Liver (tissue), 9 donors: ENCODE data around the gene CAMSAP2. TPM values are rescaled to one million over a fixed set of nuclear protein-coding genes. Genes with fewer than 3 reads are reported as not detected.

ENCODE experiments used
- DNase-seq: peaks from one replicate; pipeline ENCODE4 v3.0.0-alpha.2; 2017; ENCODE audit warnings: low spot score
- H3K27ac ChIP-seq, 2 donors: one replicate each; pipeline ENCODE4 v1.7.0; 2013; ENCODE audit warnings: inconsistent platforms in 2 of 2, low read length in 2 of 2, control low read depth in 1 of 2, low read depth in 1 of 2, mild to moderate bottlenecking in 1 of 2
- H3K27me3 ChIP-seq, 4 donors: one replicate each; pipeline versions ENCODE4 v1.6.1 to v1.7.0; 2013; ENCODE audit warnings: low read length in 3 of 4, inconsistent platforms in 1 of 4, mild to moderate bottlenecking in 1 of 4, moderate library complexity in 1 of 4; ENCODE audit not compliant: control insufficient read depth in 4 of 4, insufficient read depth in 4 of 4
- H3K36me3 ChIP-seq, 4 donors: one replicate each; pipeline versions ENCODE4 v1.6.1 to v1.7.0; 2013; ENCODE audit warnings: low read length in 3 of 4, mild to moderate bottlenecking in 3 of 4, low read depth in 1 of 4, moderate library complexity in 1 of 4; ENCODE audit not compliant: control insufficient read depth in 4 of 4, insufficient read depth in 3 of 4
- H3K4me1 ChIP-seq, 4 donors: one replicate each; pipeline versions ENCODE4 v1.6.1 to v1.7.0; 2013; ENCODE audit warnings: low read length in 3 of 4, mild to moderate bottlenecking in 3 of 4, moderate library complexity in 1 of 4; ENCODE audit not compliant: control insufficient read depth in 4 of 4, insufficient read depth in 4 of 4
- H3K4me3 ChIP-seq, 3 donors: one replicate each; pipeline versions ENCODE4 v1.6.1 to v1.7.0; 2013; ENCODE audit warnings: low read length in 3 of 3, control low read depth in 1 of 3, low read depth in 1 of 3, mild to moderate bottlenecking in 1 of 3
- H3K9ac ChIP-seq, 2 donors: one replicate each; pipeline ENCODE4 v1.7.0; 2013; ENCODE audit warnings: low read length in 2 of 2, mild to moderate bottlenecking in 2 of 2, moderate library complexity in 2 of 2, control low read depth in 1 of 2, low read depth in 1 of 2
- H3K9me3 ChIP-seq, 4 donors: one replicate each; pipeline versions ENCODE4 v1.6.1 to v1.7.0; 2013; ENCODE audit warnings: low read length in 3 of 4; ENCODE audit not compliant: control insufficient read depth in 4 of 4
- ATF3 ChIP-seq: IDR thresholded peaks from 2 replicates; pipeline ENCODE4 v1.6.1; 2016; ENCODE audit warnings: antibody characterized with exemption
- EGR1 ChIP-seq, 2 donors: IDR thresholded peaks; 2 replicates each; pipeline ENCODE4 v1.6.1; 2016 to 2018; ENCODE audit warnings: antibody characterized with exemption in 2 of 2, low read depth in 2 of 2
- FOXA1 ChIP-seq: IDR thresholded peaks from 2 replicates; pipeline ENCODE4 v1.6.1; 2016; ENCODE audit warnings: antibody characterized with exemption
- FOXA2 ChIP-seq: IDR thresholded peaks from 2 replicates; pipeline ENCODE4 v1.6.1; 2016; ENCODE audit warnings: antibody characterized with exemption
- GABPA ChIP-seq, 2 donors: IDR thresholded peaks in 1 of 2; conservative IDR thresholded peaks in 1 of 2; 2 replicates each; pipeline ENCODE4 v1.6.1; 2016; ENCODE audit warnings: antibody characterized with exemption in 2 of 2, mild to moderate bottlenecking in 1 of 2, moderate library complexity in 1 of 2
- HNF4A ChIP-seq, 2 donors: conservative IDR thresholded peaks; 2 replicates each; pipeline ENCODE4 v1.6.1; 2016; ENCODE audit warnings: antibody characterized with exemption in 2 of 2, mild to moderate bottlenecking in 2 of 2
- HNF4G ChIP-seq: IDR thresholded peaks from 2 replicates; pipeline ENCODE4 v1.6.1; 2016; ENCODE audit warnings: antibody characterized with exemption
- JUND ChIP-seq, 2 donors: IDR thresholded peaks; 2 replicates each; pipeline ENCODE4 v1.6.1; 2016; ENCODE audit warnings: antibody characterized with exemption in 2 of 2
- NR2F2 ChIP-seq: IDR thresholded peaks from 2 replicates; pipeline ENCODE4 v1.6.1; 2016; ENCODE audit warnings: antibody characterized with exemption
- RAD21 ChIP-seq, 2 donors: IDR thresholded peaks; 2 replicates each; pipeline ENCODE4 v1.6.1; 2016; ENCODE audit warnings: antibody characterized with exemption in 2 of 2, mild to moderate bottlenecking in 2 of 2
- RXRA ChIP-seq, 2 donors: IDR thresholded peaks; 2 replicates each; pipeline ENCODE4 v1.6.1; 2017 to 2018; ENCODE audit warnings: antibody characterized with exemption in 2 of 2, mild to moderate bottlenecking in 1 of 2
- SP1 ChIP-seq: IDR thresholded peaks from 2 replicates; pipeline ENCODE4 v1.6.1; 2018; ENCODE audit warnings: antibody characterized with exemption, mild to moderate bottlenecking
- TAF1 ChIP-seq: conservative IDR thresholded peaks from 2 replicates; pipeline ENCODE4 v1.6.1; 2016; ENCODE audit warnings: antibody characterized with exemption, mild to moderate bottlenecking
- YY1 ChIP-seq: IDR thresholded peaks from 2 replicates; pipeline ENCODE4 v1.6.1; 2016; ENCODE audit warnings: antibody characterized with exemption, mild to moderate bottlenecking
- ZBTB33 ChIP-seq: IDR thresholded peaks from 2 replicates; pipeline ENCODE4 v1.6.1; 2016; ENCODE audit warnings: antibody characterized with exemption
- WGBS: extraction: QIAGEN DNeasy Blood & Tissue Kit; methylation state at CpG from one replicate; pipeline ENCODE4 v1.1.7; 2013; 5-methylcytosine and 5-hydroxymethylcytosine counted together
- polyA plus RNA-seq, 2 donors: library from polyadenylated mRNA; stranded (reverse) in 1 of 2; unstranded in 1 of 2; fragments of 200-250 nt in 1 of 2; fragments of >200 nt in 1 of 2; fragmentation: Nextera tagmentation in 1 of 2; extraction: Ambion mirVana in 1 of 2; gene quantifications; one replicate each; pipeline versions ENCODE4 v1.2.1 to v1.2.3, GENCODE V29; 2013 to 2015
- total RNA-seq, 2 donors: library from RNA; depleted of rRNA; stranded (reverse); fragments of >200 nt; gene quantifications; one replicate each; pipeline ENCODE4 v1.2.3, GENCODE V29; 2014
- TF ChIP-seq, protein P1 (sequence below): fragments of 150-350 bp; IDR thresholded peaks from 2 replicates; pipeline ENCODE4 v1.5.1; 2017; ENCODE audit warnings: improper control_type of control experiment, low read depth, low read length; ENCODE audit not compliant: missing input control
- TF ChIP-seq, protein P2 (sequence below): IDR thresholded peaks from 2 replicates; pipeline ENCODE4 v1.6.1; 2016; ENCODE audit warnings: antibody characterized with exemption, mild to moderate bottlenecking
- TF ChIP-seq, protein P3 (sequence below): IDR thresholded peaks from 2 replicates; pipeline ENCODE4 v1.6.1; 2016; ENCODE audit warnings: antibody characterized with exemption
- donor health status: healthy.
- donor health status: healthy.
- donor health status: healthy.
- donor health status: healthy.
- donor health status: healthy.

CAMSAP2 gene
- total and polyA plus RNA-seq, 4 donors = 1.9 to 8.6 (median 3.5) TPM

DNA sequence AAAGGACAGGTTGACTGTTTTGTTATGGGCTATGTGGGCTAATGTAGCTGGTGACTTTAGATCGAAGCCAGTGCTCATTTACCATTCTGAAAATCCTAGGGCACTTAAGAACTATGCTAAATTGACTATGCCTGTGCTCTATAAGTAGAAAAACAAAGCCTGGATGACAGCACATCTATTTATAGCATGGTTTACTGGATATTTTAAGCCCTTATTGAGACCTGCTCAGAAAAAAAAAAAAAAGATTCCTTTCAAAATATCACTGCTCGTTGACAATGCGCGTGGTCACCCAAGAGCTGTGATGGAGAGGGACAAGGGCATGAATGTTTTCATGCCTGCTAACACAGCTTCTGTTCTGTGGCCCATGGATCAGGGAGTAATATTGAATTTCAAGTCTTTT is 48.1 kb downstream of the CAMSAP2 start:
- no peak for DNase-seq
- Histone ChIP-seq H3K27ac (no peak overlapping the region), H3K36me3 (peaks cover 0 to 5% (median 2%) of the 10 kb centered on the region in 4 donors), H3K9ac (no peak overlapping the region), H3K9me3 (peaks cover 0 to 4% (median 0%) of the 10 kb centered on the region in 4 donors), H3K4me1 (no peaks in the 10 kb centered on the region), H3K27me3 (no peaks in the 10 kb centered on the region), H3K4me3 (no peak overlapping the region)
- whole genome bisulfite sequencing = 99% methylated on average over 4 of the region's 4 CpGs
- no peak for TF ChIP-seq NR2F2
- TF ChIP-seq RXRA (IDR thresholded peaks at IDR 0.05) = no peak
- no peak for TF ChIP-seq ATF3
- TF ChIP-seq GABPA (IDR thresholded peaks at IDR 0.05 in 1 of 2, conservative IDR thresholded peaks at IDR 0.05 in 1 of 2) = no peak
- TF ChIP-seq SP1 = no peak
- TF ChIP-seq RAD21 (IDR thresholded peaks at IDR 0.05) = no peak
- no peak for TF ChIP-seq YY1
- TF ChIP-seq TAF1 = no peak
- no peak for TF ChIP-seq FOXA2
- TF ChIP-seq ZBTB33 = no peak
- no peak for TF ChIP-seq EGR1 (IDR thresholded peaks at IDR 0.05; ENCODE audit: low read depth in 2 of 2)
- TF ChIP-seq, protein P1, sequence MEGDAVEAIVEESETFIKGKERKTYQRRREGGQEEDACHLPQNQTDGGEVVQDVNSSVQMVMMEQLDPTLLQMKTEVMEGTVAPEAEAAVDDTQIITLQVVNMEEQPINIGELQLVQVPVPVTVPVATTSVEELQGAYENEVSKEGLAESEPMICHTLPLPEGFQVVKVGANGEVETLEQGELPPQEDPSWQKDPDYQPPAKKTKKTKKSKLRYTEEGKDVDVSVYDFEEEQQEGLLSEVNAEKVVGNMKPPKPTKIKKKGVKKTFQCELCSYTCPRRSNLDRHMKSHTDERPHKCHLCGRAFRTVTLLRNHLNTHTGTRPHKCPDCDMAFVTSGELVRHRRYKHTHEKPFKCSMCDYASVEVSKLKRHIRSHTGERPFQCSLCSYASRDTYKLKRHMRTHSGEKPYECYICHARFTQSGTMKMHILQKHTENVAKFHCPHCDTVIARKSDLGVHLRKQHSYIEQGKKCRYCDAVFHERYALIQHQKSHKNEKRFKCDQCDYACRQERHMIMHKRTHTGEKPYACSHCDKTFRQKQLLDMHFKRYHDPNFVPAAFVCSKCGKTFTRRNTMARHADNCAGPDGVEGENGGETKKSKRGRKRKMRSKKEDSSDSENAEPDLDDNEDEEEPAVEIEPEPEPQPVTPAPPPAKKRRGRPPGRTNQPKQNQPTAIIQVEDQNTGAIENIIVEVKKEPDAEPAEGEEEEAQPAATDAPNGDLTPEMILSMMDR = no peak
- no peak for TF ChIP-seq FOXA1
- TF ChIP-seq, protein P2, sequence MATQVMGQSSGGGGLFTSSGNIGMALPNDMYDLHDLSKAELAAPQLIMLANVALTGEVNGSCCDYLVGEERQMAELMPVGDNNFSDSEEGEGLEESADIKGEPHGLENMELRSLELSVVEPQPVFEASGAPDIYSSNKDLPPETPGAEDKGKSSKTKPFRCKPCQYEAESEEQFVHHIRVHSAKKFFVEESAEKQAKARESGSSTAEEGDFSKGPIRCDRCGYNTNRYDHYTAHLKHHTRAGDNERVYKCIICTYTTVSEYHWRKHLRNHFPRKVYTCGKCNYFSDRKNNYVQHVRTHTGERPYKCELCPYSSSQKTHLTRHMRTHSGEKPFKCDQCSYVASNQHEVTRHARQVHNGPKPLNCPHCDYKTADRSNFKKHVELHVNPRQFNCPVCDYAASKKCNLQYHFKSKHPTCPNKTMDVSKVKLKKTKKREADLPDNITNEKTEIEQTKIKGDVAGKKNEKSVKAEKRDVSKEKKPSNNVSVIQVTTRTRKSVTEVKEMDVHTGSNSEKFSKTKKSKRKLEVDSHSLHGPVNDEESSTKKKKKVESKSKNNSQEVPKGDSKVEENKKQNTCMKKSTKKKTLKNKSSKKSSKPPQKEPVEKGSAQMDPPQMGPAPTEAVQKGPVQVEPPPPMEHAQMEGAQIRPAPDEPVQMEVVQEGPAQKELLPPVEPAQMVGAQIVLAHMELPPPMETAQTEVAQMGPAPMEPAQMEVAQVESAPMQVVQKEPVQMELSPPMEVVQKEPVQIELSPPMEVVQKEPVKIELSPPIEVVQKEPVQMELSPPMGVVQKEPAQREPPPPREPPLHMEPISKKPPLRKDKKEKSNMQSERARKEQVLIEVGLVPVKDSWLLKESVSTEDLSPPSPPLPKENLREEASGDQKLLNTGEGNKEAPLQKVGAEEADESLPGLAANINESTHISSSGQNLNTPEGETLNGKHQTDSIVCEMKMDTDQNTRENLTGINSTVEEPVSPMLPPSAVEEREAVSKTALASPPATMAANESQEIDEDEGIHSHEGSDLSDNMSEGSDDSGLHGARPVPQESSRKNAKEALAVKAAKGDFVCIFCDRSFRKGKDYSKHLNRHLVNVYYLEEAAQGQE = no peak
- no peak for TF ChIP-seq JUND (IDR thresholded peaks at IDR 0.05)
- TF ChIP-seq, protein P3, sequence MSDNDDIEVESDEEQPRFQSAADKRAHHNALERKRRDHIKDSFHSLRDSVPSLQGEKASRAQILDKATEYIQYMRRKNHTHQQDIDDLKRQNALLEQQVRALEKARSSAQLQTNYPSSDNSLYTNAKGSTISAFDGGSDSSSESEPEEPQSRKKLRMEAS = no peak
- no peak for TF ChIP-seq HNF4A (conservative IDR thresholded peaks at IDR 0.05)
- TF ChIP-seq HNF4G = no peak
